Mammary epithelial cell (primary cell): ENCODE results near the gene CLTB.

Experiments
- CTCF ChIP-seq, 2 donors: IDR thresholded peaks in 1 of 2; conservative IDR thresholded peaks in 1 of 2; 2 replicates each; pipeline ENCODE4 v1.5.1; 2011 to 2012; ENCODE audit warnings: inconsistent platforms in 2 of 2, low read length in 2 of 2, mild to moderate bottlenecking in 2 of 2, control low read depth in 1 of 2, low read depth in 1 of 2; ENCODE audit not compliant: insufficient read depth in 1 of 2; ENCODE audit errors: extremely low read depth in 1 of 2
- EZH2 ChIP-seq: IDR thresholded peaks from 2 replicates; pipeline ENCODE4 v1.6.1; 2012; ENCODE audit warnings: low read length, inconsistent platforms, borderline replicate concordance

DNA sequence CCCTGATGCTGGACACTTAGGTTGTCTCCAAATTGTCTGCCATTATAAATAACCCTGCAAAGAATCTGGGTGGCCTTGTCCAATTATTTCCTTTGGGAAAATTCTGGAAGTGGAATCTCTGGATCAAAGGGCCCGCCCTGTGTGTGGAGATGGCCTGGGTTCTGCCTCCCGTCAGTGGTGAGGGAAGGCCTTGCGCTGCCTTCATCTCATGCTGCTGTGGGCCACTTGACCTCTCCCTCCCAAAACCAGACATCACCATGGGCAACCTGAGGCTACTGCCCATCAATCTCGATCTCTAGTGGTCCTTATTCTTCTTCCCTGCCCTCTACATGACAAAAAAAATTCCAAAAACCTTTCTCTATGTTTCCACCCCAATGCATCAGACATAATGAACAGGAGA lies 6.6 kb downstream of the CLTB start:
- no peak for TF ChIP-seq EZH2
- TF ChIP-seq CTCF (conservative IDR thresholded peaks at IDR 0.05 in 1 of 2, IDR thresholded peaks at IDR 0.05 in 1 of 2; ENCODE audit: extremely low read depth in 1 of 2, insufficient read depth in 1 of 2, low read depth in 1 of 2, low read length in 2 of 2) = no peak
